K562 (cell line): ENCODE data around the gene BEND5. TPM values are rescaled to one million over a fixed set of nuclear protein-coding genes. Genes with fewer than 3 reads are reported as not detected.

Experiments used
- ATAC-seq: fragments of 200-7000 bp; cut with Tn5 transposase; 3 replicates; pipeline ENCODE4 v1.9.1; 2020; ENCODE audit warnings: moderate library complexity
- BruUV-seq: library from RNA; stranded (reverse); fragments of 400-500 nt; replicated peaks from 2 replicates; lab custom pipeline; 2021; lab: Mats Ljungman, UMichigan
- CTCF ChIA-PET: fragments of 300-600 bp; formaldehyde crosslinking; extraction: SDS; loops from one replicate; lab custom pipeline; 2021; ENCODE audit warnings: low intra/inter-chr PET ratio; lab: Yijun Ruan, JAX
- POLR2A ChIA-PET: fragments of 300-600, 350-650 bp; sonication (Branson Sonifier 250); formaldehyde crosslinking; extraction: SDS; loops from one replicate; lab custom pipeline; 2021; ENCODE audit warnings: antibody characterized with exemption, inconsistent platforms; lab: Yijun Ruan, JAX
- DNase-seq, 4 experiments: peaks; one replicate each; pipeline versions ENCODE4 v3.0.0 to v3.0.0-alpha.2; 2011 to 2018; ENCODE audit warnings: low spot score in 3 of 4, mixed read lengths in 3 of 4; ENCODE audit errors: extremely low read depth in 1 of 4
- FAIRE-seq: peaks from 2 replicates; lab custom pipeline; 2011; peaks lifted over from hg19 to GRCh38; lab: Jason Lieb, UNC
- H2AFZ ChIP-seq: 2 replicates; pipeline ENCODE4 v1.6.0; 2011; ENCODE audit warnings: low read depth, low read length, control low read depth, inconsistent platforms
- H3K27ac ChIP-seq: fragments of 200-600 bp; 3 replicates; pipeline ENCODE4 v1.8.0; 2011; ENCODE audit warnings: low read depth, mild to moderate bottlenecking, control low read depth, inconsistent platforms, low read length, moderate library complexity, mixed read lengths; ENCODE audit errors: extremely low read depth
- H3K27me3 ChIP-seq, 2 experiments: fragments of 300-600 bp in 1 of 2; 2 replicates in 1 of 2; 3 replicates in 1 of 2; pipeline versions ENCODE4 v1.6.0 to v1.8.0; 2011; ENCODE audit warnings: inconsistent platforms in 2 of 2, low read length in 2 of 2, mild to moderate bottlenecking in 1 of 2, mixed read lengths in 1 of 2, moderate library complexity in 1 of 2; ENCODE audit not compliant: control insufficient read depth in 2 of 2, insufficient read depth in 2 of 2
- H3K36me3 ChIP-seq: fragments of 300-600 bp; 3 replicates; pipeline ENCODE4 v1.8.0; 2011; ENCODE audit warnings: mild to moderate bottlenecking, low read length, inconsistent platforms; ENCODE audit not compliant: control insufficient read depth, insufficient read depth
- H3K4me1 ChIP-seq, 2 experiments: fragments of 200-600 bp in 1 of 2; replicated peaks in 1 of 2; 2 replicates in 1 of 2; 3 replicates in 1 of 2; pipeline versions ENCODE4 v1.5.1 to v1.8.0; 2011; ENCODE audit warnings: inconsistent platforms in 2 of 2, low read length in 2 of 2, mild to moderate bottlenecking in 1 of 2, mixed read lengths in 1 of 2, moderate library complexity in 1 of 2; ENCODE audit not compliant: control insufficient read depth in 2 of 2, insufficient read depth in 2 of 2
- H3K4me2 ChIP-seq: 2 replicates; pipeline ENCODE4 v1.6.1; 2011; ENCODE audit warnings: low read length, control low read depth, inconsistent platforms, mixed read lengths; ENCODE audit not compliant: insufficient read depth
- H3K4me3 ChIP-seq: fragments of 200-600 bp; sonication (generic), shearing (Covaris generic); 2 replicates; pipeline ENCODE4 v1.5.1; 2016; ENCODE audit warnings: control low read depth, inconsistent platforms
- H3K79me2 ChIP-seq: fragments of 200-600 bp; 3 replicates; pipeline ENCODE4 v1.8.0; 2011; ENCODE audit warnings: low read length, inconsistent platforms; ENCODE audit not compliant: control insufficient read depth, insufficient read depth
- H3K9ac ChIP-seq, 2 experiments: 2 replicates each; pipeline versions ENCODE4 v1.6.0 to v1.6.1; 2011; ENCODE audit warnings: low read depth in 2 of 2, low read length in 2 of 2, control low read depth in 1 of 2, inconsistent platforms in 1 of 2, mild to moderate bottlenecking in 1 of 2, mixed read lengths in 1 of 2; ENCODE audit not compliant: insufficient read depth in 1 of 2
- H3K9me1 ChIP-seq: one replicate; pipeline ENCODE4 v1.6.0; 2011; ENCODE audit warnings: inconsistent platforms, mild to moderate bottlenecking, low read length, moderate library complexity; ENCODE audit not compliant: control insufficient read depth, insufficient read depth
- H3K9me3 ChIP-seq: replicated peaks from 2 replicates; pipeline ENCODE4 v1.5.1; 2011; ENCODE audit warnings: low read depth, low read length, inconsistent platforms; ENCODE audit not compliant: control insufficient read depth, insufficient read depth
- H4K20me1 ChIP-seq: replicated peaks from 2 replicates; pipeline ENCODE4 v1.6.1; 2011; ENCODE audit warnings: low read length, inconsistent platforms, mixed read lengths; ENCODE audit not compliant: control insufficient read depth, insufficient read depth
- NONO ChIP-seq, 2 experiments: fragments of 200-400 bp in 1 of 2; fragments of 450-650 bp in 1 of 2; formaldehyde crosslinking in 1 of 2; IDR thresholded peaks; 2 replicates each; pipeline ENCODE4 v1.6.1; 2017; ENCODE audit warnings: low read depth in 2 of 2, mild to moderate bottlenecking in 2 of 2, moderate library complexity in 2 of 2, low read length in 1 of 2
- PRDM10 ChIP-seq: fragments of 450-650 bp; IDR thresholded peaks from 2 replicates; pipeline ENCODE4 v1.6.1; 2018; ENCODE audit not compliant: partially characterized antibody
- TAF1 ChIP-seq: IDR thresholded peaks from 2 replicates; pipeline ENCODE4 v1.6.1; 2011; ENCODE audit warnings: mild to moderate bottlenecking, low read length, moderate library complexity; ENCODE audit not compliant: insufficient read depth, control insufficient read depth, severe bottlenecking; ENCODE audit errors: extremely low read depth
- ZBTB7A ChIP-seq: IDR thresholded peaks from 2 replicates; pipeline ENCODE4 v1.6.1; 2011; ENCODE audit warnings: low read depth, mild to moderate bottlenecking, low read length, moderate library complexity, borderline replicate concordance; ENCODE audit not compliant: control insufficient read depth
- WGBS: fragments of 100-300 bp; shearing (Covaris generic); methylation state at CpG from one replicate; pipeline ENCODE4 v1.1.6; 2016; ENCODE audit warnings: low coverage, mixed read lengths; ENCODE audit not compliant: insufficient coverage; ENCODE audit errors: missing lambda C conversion rate; 5-methylcytosine and 5-hydroxymethylcytosine counted together
- in situ Hi-C: fragments of 300-500 bp; cut with MboI; formaldehyde crosslinking; loops from 4 replicates; pipeline ENCODE4 v1.15.0; 2018; ENCODE audit warnings: inconsistent platforms, mixed read lengths
- intact Hi-C: fragments of 100-400 bp; cut with micrococcal nuclease; formaldehyde crosslinking; loops from 2 replicates; pipeline ENCODE4 v1.14.2; 2022
- polyA plus RNA-seq, 8 experiments: library from polyadenylated mRNA; depleted of rRNA in 4 of 8; stranded (reverse) in 5 of 8; unstranded in 3 of 8; fragments of >200 nt; fragmentation: Nextera tagmentation in 2 of 8; fragmentation: Illumina TruSeq in 1 of 8; extraction: Ambion mirVana in 2 of 8; extraction: Trizol in 1 of 8; gene quantifications; 2 replicates each; pipeline versions ENCODE4 v1.2.1 to v1.2.3, GENCODE V29; 2011 to 2014; ENCODE audit warnings: inconsistent platforms in 1 of 8, missing spikeins in 1 of 8
- total RNA-seq, 7 experiments: library from RNA; depleted of rRNA in 6 of 7; stranded (reverse); fragments of >200 nt in 6 of 7; fragmentation: Illumina TruSeq in 2 of 7; extraction: Trizol in 2 of 7; gene quantifications; 2 replicates each; pipeline versions ENCODE4 v1.2.1 to v1.2.3, GENCODE V29; 2011 to 2021; ENCODE audit warnings: low replicate concordance in 1 of 7

The BEND5 gene
- total and polyA plus RNA-seq, 9 of the 15 experiments (the other 6 are each of a cell fraction or from before 2014, with no cell fraction given): not detected

GRCh38 chr1:48678710-48679505 is 97.8 kb downstream of the BEND5 start:
- no peak for FAIRE-seq
- Histone ChIP-seq H3K9me1 (no peaks in the 10 kb centered on the region), H3K9ac (no peak overlapping the region), H3K4me3 (no peak overlapping the region), H3K79me2 (no peaks in the 10 kb centered on the region), H3K27me3 (no peaks in the 10 kb centered on the region), H2AFZ (no peak overlapping the region), H3K36me3 (no peaks in the 10 kb centered on the region), H3K27ac (no peak overlapping the region), H3K4me2 (no peak overlapping the region), H4K20me1 (no peaks in the 10 kb centered on the region), H3K9me3 (no peaks in the 10 kb centered on the region), H3K4me1 (no peaks in the 10 kb centered on the region)
- POLR2A ChIA-PET: no interaction called here
- BruUV-seq: no TSS peak
- WGBS: 0% methylated on average over 3 of the region's 3 CpGs
- TF ChIP-seq PRDM10 (no peak), TAF1 (no peak), ZBTB7A (no peak), NONO (IDR thresholded peaks at IDR 0.05; ENCODE audit: low read depth in 2 of 2, low read length in 1 of 2) (no peak)
- DNase-seq: no peak
- intact Hi-C loops: no loop called here
- in situ Hi-C loops: loop anchor here (10.0 kb wide), 1 partner anchor 1666 kb away; no protein-coding TSS in a partner anchor
- CTCF ChIA-PET: interaction anchor here (1.0 kb wide), 1 partner anchor 1655 kb away, joined by 3 read pairs; no protein-coding TSS in a partner anchor
- ATAC-seq: no peak
